Type B pancreatic cell (in vitro differentiated cells): ENCODE measurements around the gene FOXI2. TPM values are rescaled to one million over a fixed set of nuclear protein-coding genes. Genes with fewer than 3 reads are reported as not detected.
A peak's percentile ranks its signal among the peaks of the same experiment; 100 is the strongest.

Experiments used
- DNase-seq: peaks from one replicate; pipeline ENCODE4 v3.0.0; 2021; ENCODE audit warnings: mixed read lengths; ENCODE audit not compliant: unreplicated experiment; ENCODE audit errors: extremely low spot score
- H3K27ac Mint-ChIP-seq: 2 replicates; pipeline ENCODE4 v1.8.0; 2021; ENCODE audit warnings: mild to moderate bottlenecking, mixed read lengths
- H3K27me3 Mint-ChIP-seq: 2 replicates; pipeline ENCODE4 v1.8.0; 2021; ENCODE audit warnings: mixed read lengths
- H3K36me3 Mint-ChIP-seq: 2 replicates; pipeline ENCODE4 v1.8.0; 2021; ENCODE audit warnings: mixed read lengths
- H3K4me1 Mint-ChIP-seq: one replicate; pipeline ENCODE4 v1.8.0; 2021; ENCODE audit warnings: mixed read lengths; ENCODE audit not compliant: unreplicated experiment
- H3K4me3 Mint-ChIP-seq: 2 replicates; pipeline ENCODE4 v1.8.0; 2021; ENCODE audit warnings: mild to moderate bottlenecking, mixed read lengths
- H3K9me3 Mint-ChIP-seq: 2 replicates; pipeline ENCODE4 v1.8.0; 2021; ENCODE audit warnings: mixed read lengths
- CTCF ChIP-seq: fragments of 200-600 bp; sonication (generic); conservative IDR thresholded peaks from 2 replicates; pipeline ENCODE4 v1.5.0; 2021; ENCODE audit warnings: antibody characterized with exemption, mild to moderate bottlenecking
- total RNA-seq: library from RNA; stranded (reverse); gene quantifications from 2 replicates; pipeline ENCODE4 v1.2.1, GENCODE V29; 2021; ENCODE audit warnings: low replicate concordance

FOXI2 gene
- total RNA-seq, 1 donor from 2014 or later, result 4.8 TPM

GRCh38 chr10:127744956-127745355 is 8.0 kb downstream of the FOXI2 start:
- Mint-ChIP-seq H3K4me3 (no peak overlapping the region), H3K27ac (no peak overlapping the region), H3K36me3 (no peaks in the 10 kb centered on the region), H3K4me1 (peaks cover 29% of the 10 kb centered on the region), H3K27me3 (peaks cover 61% of the 10 kb centered on the region), H3K9me3 (no peaks in the 10 kb centered on the region)
- no peak for DNase-seq
- no peak for TF ChIP-seq CTCF

- Mint-ChIP-seq H3K36me3 (no peaks in the 10 kb centered on the region), H3K27me3 (peaks cover 53% of the 10 kb centered on the region), H3K27ac (no peak overlapping the region), H3K4me1 (peaks cover 29% of the 10 kb centered on the region), H3K9me3 (no peaks in the 10 kb centered on the region), H3K4me3 (peak overlapping the region; percentile 4)
- DNase-seq, result no peak
- no peak for TF ChIP-seq CTCF
These were observed 8.9 kb downstream of the FOXI2 start for GRCh38 chr10:127745861-127746260.

- no peaks in the 10 kb centered on the region for H3K36me3 Mint-ChIP-seq
- no peak for TF ChIP-seq CTCF
- H3K27ac Mint-ChIP-seq, result no peak overlapping the region
- DNase-seq, result no peak
- H3K4me1 Mint-ChIP-seq, result no peaks in the 10 kb centered on the region
- peaks cover 36% of the 10 kb centered on the region for H3K27me3 Mint-ChIP-seq
- H3K9me3 Mint-ChIP-seq, result no peaks in the 10 kb centered on the region
- H3K4me3 Mint-ChIP-seq, result no peak overlapping the region
These were observed 18.8 kb downstream of the FOXI2 start for GRCh38 chr10:127755753-127756152.

GRCh38 chr10:127756264-127756663 is 19.3 kb downstream of the FOXI2 start:
- H3K4me1 Mint-ChIP-seq, result no peaks in the 10 kb centered on the region
- no peaks in the 10 kb centered on the region for H3K9me3 Mint-ChIP-seq
- H3K27ac Mint-ChIP-seq, result no peak overlapping the region
- H3K4me3 Mint-ChIP-seq, result no peak overlapping the region
- no peak for DNase-seq
- peaks cover 36% of the 10 kb centered on the region for H3K27me3 Mint-ChIP-seq
- TF ChIP-seq CTCF, result no peak
- H3K36me3 Mint-ChIP-seq, result no peaks in the 10 kb centered on the region

- Mint-ChIP-seq H3K27me3 (peaks cover 42% of the 10 kb centered on the region), H3K36me3 (no peaks in the 10 kb centered on the region), H3K27ac (no peak overlapping the region), H3K4me1 (no peaks in the 10 kb centered on the region), H3K4me3 (no peak overlapping the region), H3K9me3 (peaks cover 5% of the 10 kb centered on the region)
- DNase-seq, result no peak
- TF ChIP-seq CTCF, result peak; percentile 29
These were observed 20.0 kb downstream of the FOXI2 start for GRCh38 chr10:127757033-127757432.

- Mint-ChIP-seq H3K27ac (no peak overlapping the region), H3K4me1 (no peaks in the 10 kb centered on the region)
These were observed 22.3 kb downstream of the FOXI2 start for GRCh38 chr10:127759276-127759675.

More at GRCh38 chr10:127759276-127759675, 22.3 kb downstream of the FOXI2 start:
- peaks cover 5% of the 10 kb centered on the region for H3K9me3 Mint-ChIP-seq
- no peak for TF ChIP-seq CTCF
- peaks cover 32% of the 10 kb centered on the region for H3K27me3 Mint-ChIP-seq
- DNase-seq, result no peak
- H3K4me3 Mint-ChIP-seq, result no peak overlapping the region
- H3K36me3 Mint-ChIP-seq, result no peaks in the 10 kb centered on the region
